Osteocyte (in vitro differentiated cells): ENCODE measurements around the gene ZBTB11. TPM values are rescaled to one million over a fixed set of nuclear protein-coding genes. Genes with fewer than 3 reads are reported as not detected.
A peak's percentile ranks its signal among the peaks of the same experiment; 100 is the strongest.

Source experiments
- DNase-seq: peaks from one replicate; pipeline ENCODE4 v3.0.0; 2021; ENCODE audit warnings: mixed read lengths; ENCODE audit not compliant: unreplicated experiment; ENCODE audit errors: extremely low spot score
- H3K27ac Mint-ChIP-seq: one replicate; pipeline ENCODE4 v1.8.0; 2021; ENCODE audit warnings: mild to moderate bottlenecking, mixed read lengths; ENCODE audit not compliant: unreplicated experiment
- H3K27me3 Mint-ChIP-seq: one replicate; pipeline ENCODE4 v1.8.0; 2021; ENCODE audit warnings: mixed read lengths; ENCODE audit not compliant: unreplicated experiment
- H3K36me3 Mint-ChIP-seq: one replicate; pipeline ENCODE4 v1.8.0; 2021; ENCODE audit warnings: mixed read lengths; ENCODE audit not compliant: unreplicated experiment
- H3K4me1 Mint-ChIP-seq: one replicate; pipeline ENCODE4 v1.8.0; 2021; ENCODE audit warnings: mixed read lengths; ENCODE audit not compliant: unreplicated experiment
- H3K4me3 Mint-ChIP-seq: one replicate; pipeline ENCODE4 v1.8.0; 2021; ENCODE audit warnings: mild to moderate bottlenecking, moderate library complexity, mixed read lengths; ENCODE audit not compliant: unreplicated experiment
- H3K9me3 Mint-ChIP-seq: one replicate; pipeline ENCODE4 v1.8.0; 2021; ENCODE audit warnings: mixed read lengths; ENCODE audit not compliant: unreplicated experiment
- CTCF ChIP-seq: fragments of 200-600 bp; sonication (generic); IDR thresholded peaks from 2 replicates; pipeline ENCODE4 v1.5.0; 2021; ENCODE audit warnings: antibody characterized with exemption, mild to moderate bottlenecking, moderate library complexity
- total RNA-seq: library from RNA; stranded (reverse); gene quantifications from 2 replicates; pipeline ENCODE4 v1.2.1, GENCODE V29; 2021

The ZBTB11 gene
- total RNA-seq, 1 donor from 2014 or later = 15.3 TPM

DNA sequence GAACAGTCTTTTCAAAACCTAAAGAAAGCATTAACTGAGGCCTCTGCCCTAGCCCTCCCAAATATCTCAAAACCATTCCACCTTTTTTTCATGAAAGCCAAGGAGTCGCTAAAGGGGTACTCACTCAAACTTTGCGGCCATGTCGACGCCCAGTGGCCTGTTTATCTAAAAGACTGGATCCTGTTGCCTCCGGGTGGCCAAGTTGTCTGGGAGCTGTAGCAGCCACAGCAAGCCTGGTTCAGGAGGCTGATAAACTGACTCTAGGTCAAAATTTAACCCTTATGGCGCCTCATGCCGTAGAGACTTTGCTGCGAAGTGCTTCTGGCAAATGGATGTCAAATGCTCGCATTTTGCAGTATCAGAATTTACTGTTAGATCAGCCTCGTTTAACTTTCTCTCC, 39.5 kb downstream of the ZBTB11 start:
- H3K9me3 Mint-ChIP-seq = no peaks in the 10 kb centered on the region
- H3K27me3 Mint-ChIP-seq = peaks cover 5% of the 10 kb centered on the region
- no peak overlapping the region for H3K27ac Mint-ChIP-seq
- no peak for TF ChIP-seq CTCF
- DNase-seq = peak; percentile 49
- H3K36me3 Mint-ChIP-seq = no peaks in the 10 kb centered on the region
- H3K4me1 Mint-ChIP-seq = no peaks in the 10 kb centered on the region
- no peak overlapping the region for H3K4me3 Mint-ChIP-seq

GRCh38 chr3:101635954-101636798, 40.8 kb downstream of the ZBTB11 start:
- no peaks in the 10 kb centered on the region for H3K4me1 Mint-ChIP-seq
- no peaks in the 10 kb centered on the region for H3K9me3 Mint-ChIP-seq
- TF ChIP-seq CTCF = peak; percentile 63
- peaks cover 5% of the 10 kb centered on the region for H3K27me3 Mint-ChIP-seq
- peak; percentile 83 for DNase-seq
- no peaks in the 10 kb centered on the region for H3K36me3 Mint-ChIP-seq
- no peak overlapping the region for H3K27ac Mint-ChIP-seq
- no peak overlapping the region for H3K4me3 Mint-ChIP-seq

DNA sequence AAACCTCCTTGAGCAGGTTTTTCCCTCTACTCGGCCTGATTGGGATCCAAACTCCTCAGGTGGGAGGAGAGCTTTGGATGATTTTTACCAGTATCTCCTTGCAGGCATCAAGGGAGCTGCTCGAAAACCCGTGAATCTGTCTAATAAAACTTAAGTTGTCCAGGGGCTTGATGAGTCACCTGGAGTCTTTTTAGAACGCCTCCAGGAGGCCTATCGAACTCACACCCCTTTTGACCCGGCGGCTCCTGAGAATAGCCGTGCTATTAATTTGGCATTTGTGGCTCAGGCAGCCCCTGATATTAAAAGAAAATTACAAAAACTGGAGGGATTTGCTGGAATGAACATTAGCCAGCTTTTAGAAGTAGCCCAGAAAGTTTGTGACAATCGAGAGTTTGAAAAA, 41.6 kb downstream of the ZBTB11 start:
- peaks cover 5% of the 10 kb centered on the region for H3K27me3 Mint-ChIP-seq
- no peak overlapping the region for H3K4me3 Mint-ChIP-seq
- peak; percentile 27 for DNase-seq
- H3K9me3 Mint-ChIP-seq = no peaks in the 10 kb centered on the region
- H3K36me3 Mint-ChIP-seq = no peaks in the 10 kb centered on the region
- H3K27ac Mint-ChIP-seq = no peak overlapping the region
- H3K4me1 Mint-ChIP-seq = no peaks in the 10 kb centered on the region
- no peak for TF ChIP-seq CTCF

GRCh38 chr3:101634591-101635196, 42.2 kb downstream of the ZBTB11 start:
- Mint-ChIP-seq H3K4me3 (no peak overlapping the region), H3K27ac (no peak overlapping the region), H3K27me3 (peaks cover 5% of the 10 kb centered on the region), H3K36me3 (no peaks in the 10 kb centered on the region), H3K9me3 (no peaks in the 10 kb centered on the region), H3K4me1 (no peaks in the 10 kb centered on the region)
- TF ChIP-seq CTCF = no peak
- DNase-seq = no peak

DNA sequence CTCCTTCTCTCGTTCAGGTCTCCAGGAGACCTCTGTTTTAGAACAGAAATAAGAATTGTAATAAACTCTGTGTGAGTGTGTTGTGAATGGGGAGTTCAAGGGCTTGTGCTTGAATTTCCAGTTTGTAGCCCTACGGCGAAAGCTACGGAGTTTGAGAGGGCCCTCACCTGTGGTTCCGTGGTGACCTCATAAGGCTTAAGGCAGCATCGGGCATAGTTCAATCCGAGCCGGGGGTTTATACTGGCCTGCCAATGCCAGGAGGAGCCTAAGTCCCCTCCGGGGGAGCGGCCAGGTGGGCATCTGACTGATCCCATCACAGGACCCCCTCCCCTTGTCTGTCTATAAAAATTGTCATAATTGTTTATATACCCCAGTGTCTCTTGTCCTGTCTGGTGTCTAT, 43.7 kb downstream of the ZBTB11 start:
- Mint-ChIP-seq H3K4me3 (no peak overlapping the region), H3K9me3 (no peaks in the 10 kb centered on the region), H3K4me1 (no peaks in the 10 kb centered on the region), H3K27me3 (peaks cover 5% of the 10 kb centered on the region), H3K36me3 (no peaks in the 10 kb centered on the region), H3K27ac (no peak overlapping the region)
- peak; percentile 78 for DNase-seq
- TF ChIP-seq CTCF = no peak
